T-cell (primary cell): ENCODE measurements around the gene SFMBT2. TPM values are rescaled to one million over a fixed set of nuclear protein-coding genes. Genes with fewer than 3 reads are reported as not detected.

Source experiments
- ATAC-seq, 4 experiments: fragments of 200-7000 bp in 3 of 4; fragments of 150-1000 bp in 1 of 4; cut with Tn5 transposase; replicated peaks in 1 of 4; 1 replicate in 3 of 4; 2 replicates in 1 of 4; pipeline ENCODE4 v1.10.0; 2021; ENCODE audit warnings: moderate library complexity in 3 of 4, mild to moderate bottlenecking in 2 of 4, moderate number of reproducible peaks in 1 of 4
- CTCF ChIA-PET, 2 donors: fragments of 300-600 bp; sonication (Branson Sonifier 250); formaldehyde crosslinking; loops; one replicate each; lab custom pipeline; 2022; ENCODE audit warnings: antibody characterized with exemption in 2 of 2; lab: Charles Lee
- POLR2A ChIA-PET, 2 donors: fragments of 300-600 bp; sonication (Branson Sonifier 250); formaldehyde crosslinking; loops; one replicate each; lab custom pipeline; 2022; ENCODE audit warnings: antibody characterized with exemption in 2 of 2; lab: Charles Lee
- DNase-seq, 35 experiments: peaks; one replicate each; pipeline versions ENCODE4 v3.0.0 to v3.0.0-alpha.2; 2013 to 2023
- H3K27ac ChIP-seq: one replicate; pipeline ENCODE4 v1.5.1; 2013; ENCODE audit warnings: low read length
- H3K27me3 ChIP-seq, 2 experiments: replicated peaks in 1 of 2; 1 replicate in 1 of 2; 2 replicates in 1 of 2; pipeline versions ENCODE4 v1.6.1 to v1.7.0; 2013; ENCODE audit warnings: low read length in 1 of 2, mixed read lengths in 1 of 2; ENCODE audit not compliant: control insufficient read depth in 2 of 2, insufficient read depth in 2 of 2; ENCODE audit errors: extremely low read depth in 1 of 2
- H3K36me3 ChIP-seq, 2 donors: 1 replicate in 1 of 2; 2 replicates in 1 of 2; pipeline versions ENCODE4 v1.6.1 to v1.7.0; 2013; ENCODE audit warnings: low read length in 1 of 2; ENCODE audit not compliant: control insufficient read depth in 2 of 2, insufficient read depth in 1 of 2; ENCODE audit errors: extremely low read depth in 1 of 2
- H3K4me1 ChIP-seq, 2 experiments: 1 replicate in 1 of 2; 2 replicates in 1 of 2; pipeline versions ENCODE4 v1.6.1 to v1.7.0; 2013; ENCODE audit warnings: low read length in 2 of 2, mixed read lengths in 1 of 2; ENCODE audit not compliant: insufficient read depth in 2 of 2, control insufficient read depth in 1 of 2; ENCODE audit errors: extremely low read depth in 1 of 2
- H3K4me3 ChIP-seq, 2 donors: 1 replicate in 1 of 2; 2 replicates in 1 of 2; pipeline versions ENCODE4 v1.5.1 to v1.7.0; 2013; ENCODE audit warnings: mild to moderate bottlenecking in 2 of 2, low read length in 1 of 2, moderate library complexity in 1 of 2; ENCODE audit not compliant: control insufficient read depth in 1 of 2; ENCODE audit errors: extremely low read depth in 1 of 2
- H3K9me3 ChIP-seq: 2 replicates; pipeline ENCODE4 v1.7.0; 2013
- H3K27ac Mint-ChIP-seq, 2 donors: one replicate each; pipeline ENCODE4 v1.8.0; 2020 to 2021; ENCODE audit warnings: mild to moderate bottlenecking in 2 of 2, mixed read lengths in 2 of 2
- H3K27me3 Mint-ChIP-seq, 2 donors: one replicate each; pipeline ENCODE4 v1.8.0; 2021 to 2022; ENCODE audit warnings: mixed read lengths in 2 of 2
- H3K36me3 Mint-ChIP-seq: one replicate; pipeline ENCODE4 v1.8.0; 2021; ENCODE audit warnings: mixed read lengths
- H3K4me1 Mint-ChIP-seq, 3 donors: one replicate each; pipeline ENCODE4 v1.8.0; 2020 to 2022; ENCODE audit warnings: mixed read lengths in 3 of 3, mild to moderate bottlenecking in 1 of 3
- H3K4me3 Mint-ChIP-seq, 3 donors: one replicate each; pipeline ENCODE4 v1.8.0; 2020 to 2022; ENCODE audit warnings: mild to moderate bottlenecking in 3 of 3, mixed read lengths in 3 of 3, moderate library complexity in 3 of 3
- H3K9me3 Mint-ChIP-seq, 3 donors: one replicate each; pipeline ENCODE4 v1.8.0; 2020 to 2022; ENCODE audit warnings: mixed read lengths in 3 of 3
- WGBS: methylation state at CpG from one replicate; pipeline ENCODE4 v1.1.5; 2013; ENCODE audit warnings: missing lambda C conversion rate; ENCODE audit not compliant: insufficient coverage; 5-methylcytosine and 5-hydroxymethylcytosine counted together
- total RNA-seq, 35 experiments: library from RNA in 6 of 35; stranded (reverse) in 6 of 35; fragments of 120-200 nt in 1 of 35; gene quantifications; one replicate each; pipeline versions ENCODE4 v1.2.1 to v1.2.4 and lab custom pipeline; 2013 to 2026

The SFMBT2 gene
- total RNA-seq, 5 donors from 2014 or later (not counting 1 experiment from before 2014, with no cell fraction given): 32.7 to 38.3 (median 36.8) TPM

DNA sequence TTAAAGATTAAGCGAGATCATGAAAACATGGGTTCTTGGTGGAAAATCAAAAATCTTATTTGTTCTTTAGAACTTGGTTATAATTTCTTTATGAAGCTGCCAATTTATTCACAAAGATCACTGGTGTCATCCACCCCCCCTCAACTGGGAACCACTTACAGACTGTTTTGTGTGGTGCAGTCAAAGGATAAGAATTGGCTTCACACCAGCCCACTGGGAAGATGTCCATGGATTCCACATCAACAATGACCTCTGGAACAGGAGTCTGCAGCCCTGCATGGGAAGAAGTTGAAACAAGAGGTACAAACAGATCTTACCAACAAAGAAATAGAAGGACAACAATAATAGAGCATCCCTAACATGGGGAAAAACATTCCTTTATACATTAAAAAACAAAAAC is 205.2 kb downstream of the SFMBT2 start:
- Mint-ChIP-seq H3K36me3 (peaks cover 55% of the 10 kb centered on the region), H3K4me1 (peaks cover 0 to 2% (median 0%) of the 10 kb centered on the region in 3 donors), H3K9me3 (no peaks in the 10 kb centered on the region), H3K4me3 (no peak overlapping the region), H3K27me3 (no peaks in the 10 kb centered on the region), H3K27ac (no peak overlapping the region)
- ChIA-PET POLR2A (no interaction called here), CTCF (no interaction called here)
- H3K27ac ChIP-seq: no peak overlapping the region
- H3K27me3 ChIP-seq: no peaks in the 10 kb centered on the region
- H3K4me1 ChIP-seq: no peaks in the 10 kb centered on the region
- ATAC-seq: no peak
- H3K9me3 ChIP-seq: no peaks in the 10 kb centered on the region
- WGBS: no CpG with 5 or more reads among the region's 1 CpG
- no peak for DNase-seq
- peaks cover 10 to 42% of the 10 kb centered on the region in 2 donors for H3K36me3 ChIP-seq
- H3K4me3 ChIP-seq: no peak overlapping the region

DNA sequence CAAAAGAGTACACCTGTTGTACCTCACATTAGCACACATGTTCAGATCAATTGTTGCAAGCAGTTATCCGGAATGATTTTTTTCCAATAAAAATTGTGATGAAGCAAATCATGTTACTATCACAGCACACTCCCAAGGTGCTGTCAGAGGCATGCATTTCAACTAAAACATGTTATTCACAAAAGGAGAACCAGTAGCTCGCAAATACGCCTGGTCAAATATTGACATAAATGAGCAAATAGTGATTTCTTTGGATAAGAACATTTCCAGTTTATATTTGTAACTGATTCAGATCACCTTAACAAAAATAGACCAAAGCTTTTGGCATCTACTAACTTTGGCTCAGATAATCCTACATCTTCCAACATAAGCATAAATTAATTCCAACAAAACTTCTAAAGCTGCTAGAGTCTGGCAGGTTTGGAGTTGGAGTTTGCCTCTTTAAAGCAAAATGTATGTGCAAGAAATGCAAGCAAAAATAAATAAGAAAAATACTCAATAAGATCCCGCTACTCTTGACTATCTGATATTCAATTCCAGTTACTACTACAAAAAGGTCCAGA is 208.0 kb downstream of the SFMBT2 start:
- CTCF ChIA-PET: no interaction called here
- Mint-ChIP-seq H3K9me3 (no peaks in the 10 kb centered on the region), H3K27me3 (no peaks in the 10 kb centered on the region), H3K36me3 (peaks cover 66% of the 10 kb centered on the region), H3K4me3 (no peak overlapping the region), H3K27ac (no peak overlapping the region), H3K4me1 (peaks cover 1 to 7% (median 4%) of the 10 kb centered on the region in 3 donors)
- no peak for ATAC-seq
- H3K27me3 ChIP-seq: no peaks in the 10 kb centered on the region
- H3K4me1 ChIP-seq: no peaks in the 10 kb centered on the region
- peaks cover 3 to 52% of the 10 kb centered on the region in 2 donors for H3K36me3 ChIP-seq
- no peaks in the 10 kb centered on the region for H3K9me3 ChIP-seq
- no CpG with 5 or more reads among the region's 4 CpGs for WGBS
- H3K27ac ChIP-seq: no peak overlapping the region
- H3K4me3 ChIP-seq: no peak overlapping the region
- no peak for DNase-seq
- POLR2A ChIA-PET: no interaction called here

DNA sequence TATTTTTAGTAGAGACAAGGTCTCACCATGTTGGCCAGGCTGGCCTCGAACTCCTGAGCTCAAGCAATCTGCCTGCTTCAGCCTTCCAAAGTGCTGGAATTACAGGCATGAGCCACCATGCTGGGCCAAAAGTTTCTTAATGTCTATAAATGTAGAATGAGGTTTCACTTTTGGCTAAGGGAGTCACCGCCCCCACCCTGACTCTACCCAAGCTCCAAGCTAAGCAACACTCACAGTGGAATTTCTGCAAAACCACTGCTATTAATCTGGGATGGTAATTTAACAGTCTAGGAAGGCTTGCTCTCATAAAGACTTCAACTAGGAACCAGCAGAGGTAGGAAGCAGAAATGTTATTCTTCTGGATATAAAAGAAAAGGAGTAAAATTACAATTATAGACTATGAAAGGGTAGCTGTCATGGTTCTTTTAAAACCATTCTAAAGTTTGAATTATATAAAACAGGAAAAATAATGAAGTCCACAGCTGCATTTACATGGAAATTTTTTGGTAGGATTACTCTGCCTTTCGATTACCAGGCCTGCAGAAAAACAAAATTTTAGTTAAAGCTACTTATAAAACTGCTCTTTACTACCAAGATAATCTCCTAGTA is 211.6 kb downstream of the SFMBT2 start:
- Mint-ChIP-seq H3K4me1 (peaks cover 30 to 37% (median 33%) of the 10 kb centered on the region in 3 donors), H3K9me3 (peaks cover 7 to 11% (median 7%) of the 10 kb centered on the region in 3 donors), H3K4me3 (no peak overlapping the region), H3K27me3 (no peaks in the 10 kb centered on the region), H3K36me3 (peaks cover 80% of the 10 kb centered on the region), H3K27ac (peak overlapping the region in 1 of 2 donors; percentile 28)
- DNase-seq (no peak), ATAC-seq (no peak)
- Histone ChIP-seq H3K4me3 (no peak overlapping the region), H3K4me1 (peaks cover 12 to 21% of the 10 kb centered on the region in 2 experiments), H3K36me3 (peaks cover 4 to 66% of the 10 kb centered on the region in 2 donors), H3K27me3 (no peaks in the 10 kb centered on the region), H3K27ac (no peak overlapping the region), H3K9me3 (no peaks in the 10 kb centered on the region)
- no CpG with 5 or more reads among the region's 3 CpGs for WGBS
- POLR2A ChIA-PET: no interaction called here
- CTCF ChIA-PET: interaction anchor here in 1 of 2 donors (1.0 to 1.3 kb wide), 2 partner anchors 78 to 279 kb away, joined by 3 to 5 read pairs; no protein-coding TSS in a partner anchor

DNA sequence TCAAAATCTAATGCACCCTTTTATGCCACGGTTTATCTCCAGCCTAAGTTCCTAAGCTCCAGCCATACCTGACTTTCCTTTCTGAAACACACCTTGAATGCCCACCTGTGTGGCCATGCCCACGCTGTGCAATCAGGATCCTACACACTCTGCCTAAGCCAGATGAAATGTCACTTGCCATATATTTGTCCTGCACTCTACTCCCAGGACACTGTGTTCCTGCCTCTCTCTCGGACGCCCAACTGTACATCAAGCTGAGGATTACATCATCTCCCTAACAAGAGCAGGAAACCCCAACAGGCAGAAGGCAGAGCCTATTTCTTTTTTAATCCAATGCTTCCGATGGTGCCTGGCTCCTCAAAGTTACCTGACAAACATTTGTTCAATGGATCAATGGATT is 214.6 kb downstream of the SFMBT2 start:
- peak overlapping the region; percentile 40 to 93 for H3K27ac Mint-ChIP-seq
- peaks cover 7 to 11% (median 7%) of the 10 kb centered on the region in 3 donors for H3K9me3 Mint-ChIP-seq
- Histone ChIP-seq H3K9me3 (no peaks in the 10 kb centered on the region), H3K27ac (no peak overlapping the region), H3K27me3 (no peaks in the 10 kb centered on the region), H3K4me1 (peaks cover 37 to 48% of the 10 kb centered on the region in 2 experiments), H3K4me3 (no peak overlapping the region), H3K36me3 (peaks cover 4 to 45% of the 10 kb centered on the region in 2 donors)
- ChIA-PET POLR2A (no interaction called here), CTCF (no interaction called here)
- H3K4me1 Mint-ChIP-seq: peaks cover 60 to 67% (median 63%) of the 10 kb centered on the region in 3 donors
- 72% methylated on average over 4 of the region's 5 CpGs for WGBS
- ATAC-seq (no peak), DNase-seq (no peak)
- H3K27me3 Mint-ChIP-seq: no peaks in the 10 kb centered on the region
- H3K4me3 Mint-ChIP-seq: peak overlapping the region in 1 of 3 donors; percentile 64
- peaks cover 70% of the 10 kb centered on the region for H3K36me3 Mint-ChIP-seq

DNA sequence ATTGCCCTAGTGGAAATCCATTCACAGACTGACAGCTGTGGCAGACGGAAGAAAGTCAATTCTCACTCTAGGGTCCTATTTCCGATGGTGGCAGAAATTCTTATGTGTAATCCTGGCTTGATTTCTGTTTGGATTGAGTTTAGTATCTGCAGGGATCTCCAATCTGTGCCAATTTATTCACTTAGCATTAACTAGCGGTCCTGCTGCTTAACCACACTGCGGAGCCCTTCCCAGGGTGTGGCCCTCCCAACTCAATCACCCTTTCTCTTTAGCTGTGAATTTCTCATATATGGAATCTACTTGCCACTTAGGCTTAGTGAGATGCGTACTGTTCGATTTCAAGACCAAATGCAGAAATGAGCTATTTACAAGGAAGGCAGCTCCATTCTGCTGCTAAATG is 215.7 kb downstream of the SFMBT2 start:
- POLR2A ChIA-PET: no interaction called here
- Mint-ChIP-seq H3K27me3 (no peaks in the 10 kb centered on the region), H3K4me3 (peak overlapping the region in 1 of 3 donors; percentile 77)

DNA sequence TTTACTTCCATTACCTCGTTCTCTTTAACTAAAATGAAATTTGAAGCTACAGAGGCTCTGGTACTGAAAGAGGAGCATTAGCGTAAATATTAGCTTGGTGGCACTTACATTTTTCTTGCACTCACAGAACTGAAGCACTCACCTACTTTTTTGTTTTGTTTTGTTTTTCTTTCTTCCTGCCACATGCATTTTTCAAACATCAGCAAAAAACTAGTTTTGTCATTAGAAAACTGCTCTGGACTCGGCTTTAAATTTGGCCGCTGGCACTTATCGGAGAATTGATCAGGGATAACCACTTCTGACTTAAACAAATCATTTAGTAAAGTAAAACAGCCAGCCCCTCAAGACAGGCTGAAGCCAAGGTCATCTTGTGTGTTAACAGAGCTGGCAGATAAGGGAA is 216.3 kb downstream of the SFMBT2 start:
- peaks cover 60% of the 10 kb centered on the region for H3K36me3 Mint-ChIP-seq
- Histone ChIP-seq H3K36me3 (peaks cover 4 to 33% of the 10 kb centered on the region in 2 donors), H3K4me1 (peaks cover 38 to 59% of the 10 kb centered on the region in 2 experiments), H3K4me3 (no peak overlapping the region), H3K27me3 (no peaks in the 10 kb centered on the region), H3K27ac (no peak overlapping the region), H3K9me3 (no peaks in the 10 kb centered on the region)
- peak overlapping the region in 1 of 3 donors; percentile 77 for H3K4me3 Mint-ChIP-seq
- H3K9me3 Mint-ChIP-seq: peaks cover 7 to 11% (median 7%) of the 10 kb centered on the region in 3 donors
- peak overlapping the region; percentile 93 to 96 for H3K27ac Mint-ChIP-seq
- 100% methylated on average over 1 of the region's 5 CpGs for WGBS
- H3K27me3 Mint-ChIP-seq: no peaks in the 10 kb centered on the region
- ChIA-PET POLR2A (no interaction called here), CTCF (interaction anchor here (0.7 to 1.1 kb wide), 2 partner anchors 492 to 1238 kb away, joined by 3 to 4 read pairs; no protein-coding TSS in a partner anchor)
- H3K4me1 Mint-ChIP-seq: peaks cover 63 to 78% (median 71%) of the 10 kb centered on the region in 3 donors
- DNase-seq (no peak), ATAC-seq (no peak)

More for the DNA sequence above, 215.7 kb downstream of the SFMBT2 start:
- Histone ChIP-seq H3K9me3 (no peaks in the 10 kb centered on the region), H3K27ac (no peak overlapping the region), H3K4me3 (no peak overlapping the region), H3K36me3 (peaks cover 4 to 34% of the 10 kb centered on the region in 2 donors), H3K4me1 (peaks cover 38 to 59% of the 10 kb centered on the region in 2 experiments), H3K27me3 (no peaks in the 10 kb centered on the region)
- Mint-ChIP-seq H3K9me3 (peaks cover 7 to 11% (median 7%) of the 10 kb centered on the region in 3 donors), H3K27ac (peak overlapping the region; percentile 40 to 93), H3K4me1 (peaks cover 66 to 76% (median 70%) of the 10 kb centered on the region in 3 donors), H3K36me3 (peaks cover 64% of the 10 kb centered on the region)
- WGBS: 100% methylated on average over 3 of the region's 6 CpGs
- DNase-seq: no peak
- CTCF ChIA-PET: interaction anchor here (0.7 to 1.1 kb wide), 2 partner anchors 492 to 1237 kb away, joined by 3 to 4 read pairs; no protein-coding TSS in a partner anchor
- no peak for ATAC-seq
